HepG2 (cell line): ENCODE measurements around the gene TAB2. TPM values are rescaled to one million over a fixed set of nuclear protein-coding genes. Genes with fewer than 3 reads are reported as not detected.

Experiments
- FOXM1 ChIP-seq: sonication (generic); formaldehyde crosslinking; IDR thresholded peaks from 2 replicates; pipeline ENCODE4 v1.5.0; 2020; ENCODE audit warnings: missing genetic modification reagents
- HOXA3 ChIP-seq: sonication (generic); formaldehyde crosslinking; IDR thresholded peaks from 2 replicates; pipeline ENCODE4 v1.5.0; 2020; ENCODE audit warnings: missing genetic modification reagents
- ISL2 ChIP-seq: sonication (generic); formaldehyde crosslinking; IDR thresholded peaks from 2 replicates; pipeline ENCODE4 v1.5.0; 2020; ENCODE audit warnings: missing genetic modification reagents
- KLF9 ChIP-seq: IDR thresholded peaks from 2 replicates; pipeline ENCODE4 v1.6.1; 2016; ENCODE audit warnings: low read depth
- LBX2 ChIP-seq: sonication (generic); formaldehyde crosslinking; IDR thresholded peaks from 2 replicates; pipeline ENCODE4 v1.5.0; 2020; ENCODE audit warnings: missing genetic modification reagents, mild to moderate bottlenecking, borderline replicate concordance
- MIER2 ChIP-seq: IDR thresholded peaks from 2 replicates; pipeline ENCODE4 v1.6.1; 2016; ENCODE audit warnings: missing biosample characterization, missing genetic modification reagents
- NCOR1 ChIP-seq: fragments of 200-600 bp; sonication (generic); IDR thresholded peaks from 2 replicates; pipeline ENCODE4 v1.7.0; 2017; ENCODE audit warnings: antibody characterized with exemption, low read length, borderline replicate concordance
- NFYC ChIP-seq: IDR thresholded peaks from 2 replicates; pipeline ENCODE4 v1.6.1; 2016; ENCODE audit warnings: missing genetic modification reagents, missing compliant biosample characterization
- RFX5 ChIP-seq: IDR thresholded peaks from 2 replicates; pipeline ENCODE4 v1.6.1; 2011; ENCODE audit warnings: low read depth, low read length, improper control_type of control experiment
- RXRA ChIP-seq: sonication (generic); formaldehyde crosslinking; IDR thresholded peaks from 2 replicates; pipeline ENCODE4 v1.5.1; 2020; ENCODE audit warnings: missing genetic modification reagents
- SIN3B ChIP-seq: fragments of 150-350 bp; IDR thresholded peaks from 2 replicates; pipeline ENCODE4 v1.6.1; 2014; ENCODE audit warnings: low read length
- TIGD3 ChIP-seq: sonication (generic); formaldehyde crosslinking; IDR thresholded peaks from 2 replicates; pipeline ENCODE4 v1.5.1; 2020; ENCODE audit warnings: mild to moderate bottlenecking, missing genetic modification reagents, borderline replicate concordance
- ZBTB38 ChIP-seq: sonication (generic); formaldehyde crosslinking; IDR thresholded peaks from 2 replicates; pipeline ENCODE4 v1.5.1; 2020; ENCODE audit warnings: mild to moderate bottlenecking, missing genetic modification reagents
- ZFP91 ChIP-seq: sonication (generic); formaldehyde crosslinking; IDR thresholded peaks from 2 replicates; pipeline ENCODE4 v1.9.0; 2022; ENCODE audit warnings: missing genetic modification reagents, mild to moderate bottlenecking, borderline replicate concordance
- ZNF34 ChIP-seq: sonication (generic); formaldehyde crosslinking; IDR thresholded peaks from 2 replicates; pipeline ENCODE4 v1.4.0; 2020; ENCODE audit warnings: mild to moderate bottlenecking, missing genetic modification reagents, borderline replicate concordance
- ZNF687 ChIP-seq: sonication (generic); formaldehyde crosslinking; IDR thresholded peaks from 2 replicates; pipeline ENCODE4 v1.5.1; 2020; ENCODE audit warnings: mild to moderate bottlenecking, missing genetic modification reagents, moderate library complexity
- ZNF749 ChIP-seq: sonication (generic); formaldehyde crosslinking; IDR thresholded peaks from 2 replicates; pipeline ENCODE4 v1.8.0; 2022; ENCODE audit warnings: mild to moderate bottlenecking, missing genetic modification reagents, moderate library complexity, borderline replicate concordance
- ZSCAN21 ChIP-seq: sonication (generic); formaldehyde crosslinking; IDR thresholded peaks from 2 replicates; pipeline ENCODE4 v1.8.0; 2022; ENCODE audit warnings: mild to moderate bottlenecking, missing genetic modification reagents, moderate library complexity, borderline replicate concordance
- polyA plus RNA-seq, 8 experiments: library from polyadenylated mRNA; depleted of rRNA in 3 of 8; stranded (reverse) in 7 of 8; unstranded in 1 of 8; fragments of >200 nt; fragmentation: Illumina TruSeq in 4 of 8; extraction: Trizol in 4 of 8; gene quantifications; 2 replicates each; pipeline versions ENCODE4 v1.2.1 to v1.2.3, GENCODE V29; 2011 to 2016; ENCODE audit warnings: low read depth in 4 of 8, missing spikeins in 1 of 8, mixed read lengths in 1 of 8; ENCODE audit not compliant: insufficient read depth in 1 of 8
- total RNA-seq, 5 experiments: library from RNA; depleted of rRNA; stranded (reverse); fragments of >200 nt; fragmentation: Illumina TruSeq; extraction: Trizol; gene quantifications; 2 replicates each; pipeline ENCODE4 v1.2.3, GENCODE V29; 2016; ENCODE audit warnings: low read depth in 1 of 5

The TAB2 gene
- total and polyA plus RNA-seq, 2 of the 13 experiments (the other 11 are each of a cell fraction or from before 2014, with no cell fraction given), result 23.7 to 50.2 TPM

GRCh38 chr6:149431905-149432775 lies 114.6 kb downstream of the TAB2 start (continued):
- TF ChIP-seq ZNF687 (peak; percentile 52), TIGD3 (0 out of 2 replicates have a peak, but pooled peaks have one; percentile 44), NCOR1 (no peak), ZFP91 (CRISPR knock-in tag) (peak; percentile 67; the same call in 1 of the 2 replicates), KLF9 (CRISPR knock-in tag) (no peak), LBX2 (CRISPR knock-in tag) (peak; percentile 37; the same call in 1 of the 2 replicates), ZNF749 (CRISPR knock-in tag) (no peak), SIN3B (peak; percentile 55; the same call in 1 of the 2 replicates), ZBTB38 (peak; percentile 50; the same call in 1 of the 2 replicates), HOXA3 (CRISPR knock-in tag) (peak; percentile 52; the same call in 1 of the 2 replicates), RXRA (CRISPR knock-in tag) (peak; percentile 62), NFYC (CRISPR knock-in tag) (0 out of 2 replicates have a peak, but pooled peaks have one; percentile 11), MIER2 (CRISPR knock-in tag) (no peak), ZNF34 (CRISPR knock-in tag) (peak; percentile 78; the same call in 1 of the 2 replicates), ISL2 (CRISPR knock-in tag) (0 out of 2 replicates have a peak, but pooled peaks have one; percentile 34), ZSCAN21 (CRISPR knock-in tag) (peak; percentile 52; the same call in 1 of the 2 replicates), FOXM1 (CRISPR knock-in tag) (no peak), RFX5 (no peak)
